AG10803 (cell line): ENCODE data around the gene ZMIZ2.
"Not testable (repeated sequence)": the region's sequence is repeated elsewhere in the genome, so short reads cannot be mapped to it uniquely, and the experiment has no call there.

ENCODE experiments used
- DNase-seq: peaks from one replicate; pipeline ENCODE4 v3.0.0; 2010; ENCODE audit warnings: low read depth
- H3K4me3 ChIP-seq: 2 replicates; pipeline ENCODE4 v1.5.1; 2011; ENCODE audit warnings: mild to moderate bottlenecking, low read length, control low read depth
- CTCF ChIP-seq: conservative IDR thresholded peaks from 2 replicates; pipeline ENCODE4 v1.5.1; 2011; ENCODE audit warnings: mild to moderate bottlenecking, low read length, control low read depth, inconsistent platforms

Gene ZMIZ2

GRCh38 chr7:44729949-44730590 lies 18.6 kb upstream of the ZMIZ2 start:
- TF ChIP-seq CTCF = no peak
- no peak for DNase-seq
- H3K4me3 ChIP-seq = no peak overlapping the region

GRCh38 chr7:44732971-44733370 lies 15.7 kb upstream of the ZMIZ2 start:
- not testable (repeated sequence) for DNase-seq, H3K4me3 ChIP-seq

GRCh38 chr7:44733708-44734481 lies 14.8 kb upstream of the ZMIZ2 start:
- H3K4me3 ChIP-seq = no peak overlapping the region
- peak; percentile 71 for DNase-seq

GRCh38 chr7:44735403-44736165 lies 13.1 kb upstream of the ZMIZ2 start:
- H3K4me3 ChIP-seq = no peak overlapping the region
- peak; percentile 97 for DNase-seq
- peak; percentile 43 for TF ChIP-seq CTCF

More at GRCh38 chr7:44733708-44734481, 14.8 kb upstream of the ZMIZ2 start:
- no peak for TF ChIP-seq CTCF

GRCh38 chr7:44736896-44737295 lies 11.8 kb upstream of the ZMIZ2 start:
- no peak for DNase-seq
- H3K4me3 ChIP-seq = no peak overlapping the region
- no peak for TF ChIP-seq CTCF

GRCh38 chr7:44738051-44738723 lies 10.5 kb upstream of the ZMIZ2 start:
- no peak overlapping the region for H3K4me3 ChIP-seq
- TF ChIP-seq CTCF = no peak
- no peak for DNase-seq
